ENCODE measurements around the gene SMPD3.

DNA sequence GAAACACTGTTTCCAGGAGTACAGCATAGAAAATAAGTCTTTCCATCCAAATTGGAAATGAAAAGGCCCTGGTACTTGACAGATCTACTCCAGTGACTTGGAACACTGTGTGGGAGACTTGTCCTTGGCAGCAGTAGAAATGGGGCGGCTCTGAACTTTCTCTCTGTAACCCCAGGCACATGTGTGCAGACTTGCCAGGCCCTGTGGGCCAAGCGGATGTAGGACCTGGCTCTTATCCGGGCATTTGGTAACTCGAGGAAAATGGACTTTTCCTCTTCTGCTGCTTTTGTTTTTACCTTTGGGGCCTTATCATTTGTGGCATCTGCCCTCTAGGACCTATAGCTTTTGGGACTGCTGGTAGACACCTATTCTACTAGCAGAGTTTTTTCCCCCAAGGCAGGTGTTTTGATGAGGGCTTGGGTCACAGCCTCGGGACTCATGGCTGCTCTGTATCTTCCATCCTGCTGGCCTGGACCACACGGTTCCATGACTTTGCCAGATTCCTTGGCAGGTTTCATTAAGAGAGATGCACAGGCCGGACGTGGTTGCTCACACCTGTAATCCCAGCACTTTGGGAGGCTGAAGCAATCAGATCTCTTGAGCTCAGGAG lies 43.5 kb downstream of the SMPD3 start:
- no peak for TF ChIP-seq POLR2A (IDR thresholded peaks at IDR 0.05)
- TF ChIP-seq, protein P1, sequence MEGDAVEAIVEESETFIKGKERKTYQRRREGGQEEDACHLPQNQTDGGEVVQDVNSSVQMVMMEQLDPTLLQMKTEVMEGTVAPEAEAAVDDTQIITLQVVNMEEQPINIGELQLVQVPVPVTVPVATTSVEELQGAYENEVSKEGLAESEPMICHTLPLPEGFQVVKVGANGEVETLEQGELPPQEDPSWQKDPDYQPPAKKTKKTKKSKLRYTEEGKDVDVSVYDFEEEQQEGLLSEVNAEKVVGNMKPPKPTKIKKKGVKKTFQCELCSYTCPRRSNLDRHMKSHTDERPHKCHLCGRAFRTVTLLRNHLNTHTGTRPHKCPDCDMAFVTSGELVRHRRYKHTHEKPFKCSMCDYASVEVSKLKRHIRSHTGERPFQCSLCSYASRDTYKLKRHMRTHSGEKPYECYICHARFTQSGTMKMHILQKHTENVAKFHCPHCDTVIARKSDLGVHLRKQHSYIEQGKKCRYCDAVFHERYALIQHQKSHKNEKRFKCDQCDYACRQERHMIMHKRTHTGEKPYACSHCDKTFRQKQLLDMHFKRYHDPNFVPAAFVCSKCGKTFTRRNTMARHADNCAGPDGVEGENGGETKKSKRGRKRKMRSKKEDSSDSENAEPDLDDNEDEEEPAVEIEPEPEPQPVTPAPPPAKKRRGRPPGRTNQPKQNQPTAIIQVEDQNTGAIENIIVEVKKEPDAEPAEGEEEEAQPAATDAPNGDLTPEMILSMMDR (IDR thresholded peaks at IDR 0.05) = no peak
- no peak for TF ChIP-seq POLR2AphosphoS5 (IDR thresholded peaks at IDR 0.05)
